HCT116 (cell line): ENCODE results near the gene ARRDC3. TPM values are rescaled to one million over a fixed set of nuclear protein-coding genes. Genes with fewer than 3 reads are reported as not detected.
A peak's percentile ranks its signal among the peaks of the same experiment; 100 is the strongest.
"Not testable (repeated sequence)": the region's sequence is repeated elsewhere in the genome, so short reads cannot be mapped to it uniquely, and the experiment has no call there.

Source experiments
- ATAC-seq: fragments of 200-7000 bp; cut with Tn5 transposase; 2 replicates; pipeline ENCODE4 v1.9.1; 2020; ENCODE audit warnings: mild to moderate bottlenecking, moderate library complexity
- BruUV-seq: library from RNA; stranded (reverse); fragments of 400-500 nt; replicated peaks from 2 replicates; lab custom pipeline; 2021; lab: Mats Ljungman, UMichigan
- CTCF ChIA-PET: fragments of 300-600 bp; sonication (Branson Sonifier 250); formaldehyde crosslinking; loops from one replicate; lab custom pipeline; 2021; ENCODE audit warnings: antibody characterized with exemption; lab: Charles Lee
- POLR2A ChIA-PET: fragments of 300-600, 350-600 bp; sonication (Branson Sonifier 250); formaldehyde crosslinking; loops from one replicate; lab custom pipeline; 2021; ENCODE audit warnings: antibody characterized with exemption; lab: Charles Lee
- RAD21 ChIA-PET, 2 experiments: fragments of 300-600 bp; sonication (Branson Sonifier 250); formaldehyde crosslinking; loops; one replicate each; lab custom pipeline; 2023; ENCODE audit warnings: low total read pairs in 2 of 2; ENCODE audit not compliant: uncharacterized antibody in 2 of 2, unreplicated experiment in 2 of 2, low non-redundant PET in 1 of 2; lab: Charles Lee
- DNase-seq: peaks from one replicate; pipeline ENCODE4 v3.0.0-alpha.2; 2010; ENCODE audit warnings: low read depth, low spot score
- H2AFZ ChIP-seq: fragments of 200-600 bp; shearing (Covaris generic), sonication (generic); 2 replicates; pipeline ENCODE4 v1.6.1; 2017; ENCODE audit warnings: low read depth, mixed run types, mixed read lengths, antibody characterized with exemption, low read length; ENCODE audit not compliant: poor library complexity, severe bottlenecking
- H3K27ac ChIP-seq: 2 replicates; pipeline ENCODE4 v1.5.1; 2012; ENCODE audit warnings: low read depth, low read length
- H3K27me3 ChIP-seq: fragments of 200-600 bp; sonication (generic); 2 replicates; pipeline ENCODE4 v1.6.1; 2016; ENCODE audit warnings: mixed run types, low read length, mixed read lengths; ENCODE audit not compliant: insufficient read depth
- H3K36me3 ChIP-seq, 2 experiments: fragments of 200-500 bp in 1 of 2; fragments of 200-600 bp in 1 of 2; sonication (Bioruptor generic) in 1 of 2; sonication (generic) in 1 of 2; 2 replicates each; pipeline versions ENCODE4 v1.5.1 to v1.6.1; 2014 to 2016; ENCODE audit warnings: low read length in 2 of 2, inconsistent platforms in 1 of 2, mixed read lengths in 1 of 2, mixed run types in 1 of 2; ENCODE audit not compliant: insufficient read depth in 2 of 2, control insufficient read depth in 1 of 2
- H3K4me1 ChIP-seq, 2 experiments: fragments of 200-600 bp in 1 of 2; sonication (generic) in 1 of 2; 2 replicates each; pipeline versions ENCODE4 v1.5.1 to v1.6.1; 2012 to 2017; ENCODE audit warnings: low read length in 2 of 2, inconsistent platforms in 1 of 2, mild to moderate bottlenecking in 1 of 2, mixed read lengths in 1 of 2, mixed run types in 1 of 2, moderate library complexity in 1 of 2; ENCODE audit not compliant: insufficient read depth in 2 of 2, control insufficient read depth in 1 of 2
- H3K4me2 ChIP-seq: fragments of 200-600 bp; sonication (generic); 2 replicates; pipeline ENCODE4 v1.6.1; 2017; ENCODE audit warnings: mixed run types, low read length, mixed read lengths
- H3K4me3 ChIP-seq, 2 experiments: fragments of 200-600 bp in 1 of 2; sonication (generic) in 1 of 2; replicated peaks in 1 of 2; 2 replicates each; pipeline ENCODE4 v1.5.1; 2011 to 2016; ENCODE audit warnings: low read length in 2 of 2, control low read depth in 1 of 2, low read depth in 1 of 2, mild to moderate bottlenecking in 1 of 2, mixed read lengths in 1 of 2, mixed run types in 1 of 2
- H3K79me2 ChIP-seq: fragments of 200-600 bp; sonication (generic); 2 replicates; pipeline ENCODE4 v1.6.1; 2017; ENCODE audit warnings: mild to moderate bottlenecking, mixed run types, low read length, moderate library complexity, mixed read lengths; ENCODE audit not compliant: insufficient read depth
- H3K9ac ChIP-seq: fragments of 200-600 bp; sonication (generic); 2 replicates; pipeline ENCODE4 v1.6.1; 2016; ENCODE audit warnings: low read length, mixed read lengths
- H3K9me2 ChIP-seq: fragments of 200-600 bp; sonication (generic), shearing (Covaris generic); 2 replicates; pipeline ENCODE4 v1.6.1; 2017; ENCODE audit warnings: mixed run types, mild to moderate bottlenecking, moderate library complexity; ENCODE audit not compliant: insufficient read depth
- H3K9me3 ChIP-seq, 2 experiments: fragments of 200-500 bp in 1 of 2; fragments of 200-600 bp in 1 of 2; sonication (Bioruptor generic) in 1 of 2; sonication (generic) in 1 of 2; 2 replicates each; pipeline ENCODE4 v1.6.1; 2014 to 2017; ENCODE audit warnings: low read length in 2 of 2, mixed read lengths in 2 of 2, inconsistent platforms in 1 of 2, low read depth in 1 of 2, mild to moderate bottlenecking in 1 of 2, mixed run types in 1 of 2, moderate library complexity in 1 of 2; ENCODE audit not compliant: control insufficient read depth in 1 of 2, insufficient read depth in 1 of 2
- H4K20me1 ChIP-seq: fragments of 200-600 bp; sonication (generic), shearing (Covaris generic); 2 replicates; pipeline ENCODE4 v1.6.1; 2017; ENCODE audit warnings: mixed run types, mild to moderate bottlenecking, moderate library complexity; ENCODE audit not compliant: insufficient read depth
- CBX3 ChIP-seq: IDR thresholded peaks from 2 replicates; pipeline ENCODE4 v1.6.1; 2012; ENCODE audit warnings: low read depth
- ELF1 ChIP-seq: IDR thresholded peaks from 2 replicates; pipeline ENCODE4 v1.6.1; 2012; ENCODE audit warnings: low read depth, borderline replicate concordance
- EZH2 ChIP-seq: fragments of 200-600 bp; sonication (generic); IDR thresholded peaks from 2 replicates; pipeline ENCODE4 v1.6.1; 2017; ENCODE audit warnings: antibody characterized with exemption, mixed run types
- FOSL1 ChIP-seq: IDR thresholded peaks from 2 replicates; pipeline ENCODE4 v1.6.1; 2012; ENCODE audit warnings: low read depth
- POLR2AphosphoS5 ChIP-seq: IDR thresholded peaks from 2 replicates; pipeline ENCODE4 v1.6.1; 2011; ENCODE audit warnings: mild to moderate bottlenecking, low read depth, low read length, moderate library complexity
- SIN3A ChIP-seq: IDR thresholded peaks from 2 replicates; pipeline ENCODE4 v1.6.1; 2012; ENCODE audit warnings: low read depth
- SRF ChIP-seq: IDR thresholded peaks from 2 replicates; pipeline ENCODE4 v1.6.1; 2012; ENCODE audit warnings: low read depth
- intact Hi-C: fragments of 100-400 bp; cut with micrococcal nuclease; formaldehyde crosslinking; loops from 2 replicates; pipeline ENCODE4 v1.10.0; 2022
- total RNA-seq: library from RNA; stranded (reverse); gene quantifications from one replicate; pipeline ENCODE4 v1.2.1, GENCODE V29; 2021; ENCODE audit not compliant: unreplicated experiment

ARRDC3 gene
- total RNA-seq, 1 experiment from 2014 or later, result 41.5 TPM

DNA sequence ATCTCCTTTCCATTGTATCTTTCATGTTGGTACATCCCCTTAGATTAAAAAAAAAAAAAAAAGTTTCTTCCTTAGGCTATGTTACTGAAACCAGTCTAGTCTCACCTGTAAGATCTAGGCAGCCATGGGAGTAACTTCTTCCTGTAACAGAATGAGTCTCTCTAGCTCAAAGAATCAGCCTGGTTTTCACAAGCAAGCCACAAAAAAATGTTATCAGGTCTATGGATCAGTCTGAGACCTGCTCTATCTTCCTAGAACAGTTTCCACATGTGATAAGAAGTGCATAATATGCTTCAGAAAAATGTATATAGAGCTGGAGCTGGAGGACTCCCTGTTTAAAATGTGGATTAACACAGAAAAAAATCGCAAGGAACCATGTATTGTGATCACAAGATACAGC is 53.8 kb downstream of the ARRDC3 start:
- H2AFZ ChIP-seq, result peak overlapping the region; percentile 75
- H4K20me1 ChIP-seq, result no peaks in the 10 kb centered on the region
- no peaks in the 10 kb centered on the region for H3K9me2 ChIP-seq
- POLR2A ChIA-PET, result interaction anchor here (1.3 kb wide), 1 partner anchor 54 kb away, joined by 5 read pairs; the partner anchor contains the start of gene ARRDC3
- no peak overlapping the region for H3K27ac ChIP-seq
- H3K36me3 ChIP-seq, result no peaks in the 10 kb centered on the region
- ATAC-seq (no peak), DNase-seq (no peak)
- peaks cover 9 to 22% of the 10 kb centered on the region in 2 experiments for H3K4me1 ChIP-seq
- no peaks in the 10 kb centered on the region for H3K27me3 ChIP-seq
- H3K9ac ChIP-seq, result no peak overlapping the region
- no peak overlapping the region for H3K4me2 ChIP-seq
- H3K79me2 ChIP-seq, result no peaks in the 10 kb centered on the region
- H3K9me3 ChIP-seq, result no peaks in the 10 kb centered on the region
- CTCF ChIA-PET, result interaction anchor here (0.8 kb wide), 1 partner anchor 27 kb away, joined by 3 read pairs; no protein-coding TSS in a partner anchor
- no peak for TF ChIP-seq SIN3A
- TF ChIP-seq, all 23 proteins: peak for 0
- RAD21 ChIA-PET, result no interaction called here
- no peak overlapping the region for H3K4me3 ChIP-seq
- intact Hi-C loops, result no loop called here
- BruUV-seq, result no TSS peak

DNA sequence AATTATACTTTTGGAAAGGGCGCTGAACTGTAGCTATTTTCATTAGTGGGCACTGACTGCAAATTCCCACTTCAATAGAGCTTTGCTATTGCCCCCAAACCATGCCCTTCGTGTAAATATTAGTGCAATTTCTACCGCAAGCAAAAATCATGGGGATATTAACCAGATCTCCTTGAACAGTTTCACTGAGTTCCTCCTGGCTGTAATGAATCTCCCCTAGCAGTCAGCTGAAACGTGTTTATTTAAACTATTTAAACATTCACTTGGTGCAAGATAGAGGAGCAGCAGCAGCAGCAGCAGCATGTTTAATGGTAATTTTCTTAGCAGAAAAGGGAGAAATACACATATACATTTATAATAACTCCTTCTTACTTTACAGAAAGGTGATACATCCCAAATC is 54.4 kb downstream of the ARRDC3 start:
- no peaks in the 10 kb centered on the region for H3K79me2 ChIP-seq
- no peak for TF ChIP-seq FOSL1
- no peak for TF ChIP-seq ELF1
- TF ChIP-seq SRF, result no peak
- TF ChIP-seq EZH2, result no peak
- TF ChIP-seq POLR2AphosphoS5, result no peak
- no peak for TF ChIP-seq CBX3
- TF ChIP-seq, all 23 proteins: peak for 0
- ATAC-seq (no peak), DNase-seq (no peak)
- H3K4me2 ChIP-seq, result no peak overlapping the region
- no peaks in the 10 kb centered on the region for H3K27me3 ChIP-seq
- no TSS peak for BruUV-seq
- H2AFZ ChIP-seq, result peak overlapping the region; percentile 75
- ChIA-PET POLR2A (interaction anchor here (1.3 kb wide), 1 partner anchor 54 kb away, joined by 5 read pairs; the partner anchor contains the start of gene ARRDC3), CTCF (no interaction called here), RAD21 (no interaction called here)
- H4K20me1 ChIP-seq, result no peaks in the 10 kb centered on the region
- H3K9ac ChIP-seq, result no peak overlapping the region
- no peaks in the 10 kb centered on the region for H3K9me2 ChIP-seq
- H3K36me3 ChIP-seq, result no peaks in the 10 kb centered on the region
- no peaks in the 10 kb centered on the region for H3K9me3 ChIP-seq
- intact Hi-C loops, result no loop called here
- H3K4me3 ChIP-seq, result no peak overlapping the region
- H3K4me1 ChIP-seq, result peaks cover 9 to 22% of the 10 kb centered on the region in 2 experiments
- H3K27ac ChIP-seq, result no peak overlapping the region

DNA sequence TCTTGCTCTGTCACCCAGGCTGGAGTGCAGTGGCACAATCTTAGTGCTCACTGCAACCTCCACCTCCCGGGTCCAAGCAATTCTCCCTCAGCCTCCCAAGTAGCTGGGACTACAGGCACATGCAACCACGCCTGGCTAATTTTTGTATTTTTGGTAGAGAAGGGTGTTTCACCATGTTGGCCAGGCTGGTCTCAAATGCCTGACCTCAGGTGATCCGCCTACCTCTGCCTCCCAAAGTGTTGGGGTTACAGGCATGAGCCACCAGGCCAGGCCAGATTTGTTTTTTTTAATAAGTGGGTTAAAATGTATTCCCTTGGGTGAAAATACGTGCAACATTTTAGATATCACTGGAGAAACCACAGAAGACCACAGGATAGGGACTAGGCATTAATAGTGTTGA is 60.1 kb downstream of the ARRDC3 start:
- H3K4me2 ChIP-seq, H3K4me1 ChIP-seq, H3K9ac ChIP-seq, BruUV-seq, H3K27me3 ChIP-seq, H4K20me1 ChIP-seq, RAD21 ChIA-PET, H3K36me3 ChIP-seq, H3K4me3 ChIP-seq, CTCF ChIA-PET, intact Hi-C loops, DNase-seq, H3K79me2 ChIP-seq, H3K9me2 ChIP-seq, H3K9me3 ChIP-seq, ATAC-seq, H3K27ac ChIP-seq: not testable (repeated sequence)
- H2AFZ ChIP-seq, result peak overlapping the region; percentile 40
- POLR2A ChIA-PET, result interaction anchor here (0.6 to 1.0 kb wide), 4 partner anchors 8 to 60 kb away, joined by 3 to 5 read pairs (median 4); partner anchors contain the start of gene ARRDC3
